Measurements from ENCODE around the gene ZNF174. TPM values are rescaled to one million over a fixed set of nuclear protein-coding genes. Genes with fewer than 3 reads are reported as not detected.

ZNF174 gene
- total and polyA plus RNA-seq, 4 donors = 3.8 to 4.6 (median 4.1) TPM

- no peaks in the 10 kb centered on the region for H3K4me1 ChIP-seq (ENCODE audit: control insufficient read depth in 4 of 4, insufficient read depth in 4 of 4, low read length in 3 of 4)
- peak overlapping the region in 2 of 3 donors; percentile 73 to 78 for H3K4me3 ChIP-seq (ENCODE audit: low read depth in 1 of 3, low read length in 3 of 3)
- peaks cover 51 to 89% (median 73%) of the 10 kb centered on the region in 4 donors for H3K9me3 ChIP-seq (ENCODE audit: control insufficient read depth in 4 of 4, low read length in 3 of 4)
- 97% methylated on average over 12 of the region's 12 CpGs for WGBS
- H3K9ac ChIP-seq (ENCODE audit: low read depth in 1 of 2, low read length in 2 of 2) = no peak overlapping the region
- H3K27ac ChIP-seq (ENCODE audit: low read depth in 1 of 2, low read length in 2 of 2) = no peak overlapping the region
- TF ChIP-seq ATF3 (IDR thresholded peaks at IDR 0.05) (no peak), HNF4G (IDR thresholded peaks at IDR 0.05) (no peak), GABPA (IDR thresholded peaks at IDR 0.05 in 1 of 2, conservative IDR thresholded peaks at IDR 0.05 in 1 of 2) (no peak), FOXA2 (IDR thresholded peaks at IDR 0.05) (no peak), FOXA1 (IDR thresholded peaks at IDR 0.05) (no peak), YY1 (IDR thresholded peaks at IDR 0.05) (no peak), EGR1 (IDR thresholded peaks at IDR 0.05; ENCODE audit: low read depth in 2 of 2) (no peak), SP1 (IDR thresholded peaks at IDR 0.05) (no peak), CTCF (IDR thresholded peaks at IDR 0.05; ENCODE audit: low read depth, low read length, missing input control) (no peak), HNF4A (conservative IDR thresholded peaks at IDR 0.05) (no peak), ZBTB33 (IDR thresholded peaks at IDR 0.05) (no peak), JUND (IDR thresholded peaks at IDR 0.05) (no peak), NR2F2 (IDR thresholded peaks at IDR 0.05) (no peak), RXRA (IDR thresholded peaks at IDR 0.05) (no peak), TAF1 (conservative IDR thresholded peaks at IDR 0.05) (no peak), RAD21 (IDR thresholded peaks at IDR 0.05) (no peak), REST (IDR thresholded peaks at IDR 0.05) (no peak)
- DNase-seq (ENCODE audit: low spot score) = no peak
- peaks cover 11 to 57% (median 54%) of the 10 kb centered on the region in 4 donors for H3K36me3 ChIP-seq (ENCODE audit: control insufficient read depth in 4 of 4, insufficient read depth in 3 of 4, low read depth in 1 of 4, low read length in 3 of 4)
- no peaks in the 10 kb centered on the region for H3K27me3 ChIP-seq (ENCODE audit: control insufficient read depth in 4 of 4, insufficient read depth in 4 of 4, low read length in 3 of 4)
Measured at GRCh38 chr16:3408561-3409197, 7.7 kb downstream of the ZNF174 start.

Measured in liver (tissue), 9 donors.